Ovary (tissue), 3 donors: ENCODE measurements around the gene GALNT15.

Source experiments
- POLR2A ChIP-seq: fragments of 450-650 bp; IDR thresholded peaks from one replicate; pipeline ENCODE4 v1.6.1; 2017; ENCODE audit warnings: antibody characterized with exemption, mild to moderate bottlenecking, moderate library complexity
- TF ChIP-seq, protein P1 (sequence below), 3 donors: fragments of 450-650 bp in 2 of 3; fragments of 200-600 bp in 1 of 3; IDR thresholded peaks; one replicate each; pipeline versions ENCODE4 v1.5.1 to v1.8.0; 2016 to 2022; ENCODE audit warnings: antibody characterized with exemption in 3 of 3, mild to moderate bottlenecking in 1 of 3
- donor health status: DM: no; HTN: no; CAD: no.

DNA sequence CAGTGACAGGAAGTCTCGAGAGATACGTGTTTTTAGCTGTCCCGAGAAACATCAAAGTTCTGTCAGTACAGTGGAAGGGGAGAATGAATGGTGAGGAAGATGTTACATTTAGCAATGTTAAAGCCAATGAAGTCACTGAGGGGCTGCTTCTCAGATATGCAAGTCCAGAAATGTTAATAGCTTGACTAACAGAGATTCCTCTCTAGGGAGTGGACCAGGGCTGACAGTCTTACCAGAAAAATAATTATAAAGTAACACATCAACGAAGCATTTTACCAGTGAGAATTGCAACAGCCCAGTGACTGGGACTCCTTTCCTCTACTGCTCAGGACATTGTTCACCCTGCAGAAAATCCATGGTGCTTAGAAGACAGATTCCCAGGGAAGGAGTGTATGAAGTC is 23.9 kb downstream of the GALNT15 start:
- TF ChIP-seq, protein P1, sequence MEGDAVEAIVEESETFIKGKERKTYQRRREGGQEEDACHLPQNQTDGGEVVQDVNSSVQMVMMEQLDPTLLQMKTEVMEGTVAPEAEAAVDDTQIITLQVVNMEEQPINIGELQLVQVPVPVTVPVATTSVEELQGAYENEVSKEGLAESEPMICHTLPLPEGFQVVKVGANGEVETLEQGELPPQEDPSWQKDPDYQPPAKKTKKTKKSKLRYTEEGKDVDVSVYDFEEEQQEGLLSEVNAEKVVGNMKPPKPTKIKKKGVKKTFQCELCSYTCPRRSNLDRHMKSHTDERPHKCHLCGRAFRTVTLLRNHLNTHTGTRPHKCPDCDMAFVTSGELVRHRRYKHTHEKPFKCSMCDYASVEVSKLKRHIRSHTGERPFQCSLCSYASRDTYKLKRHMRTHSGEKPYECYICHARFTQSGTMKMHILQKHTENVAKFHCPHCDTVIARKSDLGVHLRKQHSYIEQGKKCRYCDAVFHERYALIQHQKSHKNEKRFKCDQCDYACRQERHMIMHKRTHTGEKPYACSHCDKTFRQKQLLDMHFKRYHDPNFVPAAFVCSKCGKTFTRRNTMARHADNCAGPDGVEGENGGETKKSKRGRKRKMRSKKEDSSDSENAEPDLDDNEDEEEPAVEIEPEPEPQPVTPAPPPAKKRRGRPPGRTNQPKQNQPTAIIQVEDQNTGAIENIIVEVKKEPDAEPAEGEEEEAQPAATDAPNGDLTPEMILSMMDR (IDR thresholded peaks at IDR 0.05), result no peak
- no peak for TF ChIP-seq POLR2A
